Activated T-cell treated with anti-CD3 and anti-CD28 coated beads for 48 hours (primary cell): ENCODE results near the gene EFCAB11.

Experiments used
- DNase-seq: peaks from one replicate; pipeline ENCODE4 v3.0.0-alpha.2; 2020; ENCODE audit warnings: low read depth

Gene EFCAB11

DNA sequence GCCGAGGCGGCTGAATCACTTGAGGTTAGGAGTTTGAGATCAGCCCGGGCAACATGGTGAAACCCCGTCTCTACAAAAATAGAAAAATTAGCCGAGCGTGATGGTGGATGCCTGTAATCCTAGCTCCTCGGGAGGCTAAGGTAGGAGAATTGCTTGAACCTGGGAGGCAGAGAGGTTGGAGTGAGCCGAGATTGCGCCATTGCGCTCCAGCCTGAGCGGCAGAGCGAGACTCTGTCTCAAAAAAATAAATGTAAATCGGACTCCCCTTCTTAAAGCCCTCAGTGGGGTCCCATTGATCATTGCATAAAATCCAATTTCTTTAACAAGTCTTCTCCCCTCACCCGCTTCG lies 2.1 kb upstream of the EFCAB11 start:
- no peak for DNase-seq

DNA sequence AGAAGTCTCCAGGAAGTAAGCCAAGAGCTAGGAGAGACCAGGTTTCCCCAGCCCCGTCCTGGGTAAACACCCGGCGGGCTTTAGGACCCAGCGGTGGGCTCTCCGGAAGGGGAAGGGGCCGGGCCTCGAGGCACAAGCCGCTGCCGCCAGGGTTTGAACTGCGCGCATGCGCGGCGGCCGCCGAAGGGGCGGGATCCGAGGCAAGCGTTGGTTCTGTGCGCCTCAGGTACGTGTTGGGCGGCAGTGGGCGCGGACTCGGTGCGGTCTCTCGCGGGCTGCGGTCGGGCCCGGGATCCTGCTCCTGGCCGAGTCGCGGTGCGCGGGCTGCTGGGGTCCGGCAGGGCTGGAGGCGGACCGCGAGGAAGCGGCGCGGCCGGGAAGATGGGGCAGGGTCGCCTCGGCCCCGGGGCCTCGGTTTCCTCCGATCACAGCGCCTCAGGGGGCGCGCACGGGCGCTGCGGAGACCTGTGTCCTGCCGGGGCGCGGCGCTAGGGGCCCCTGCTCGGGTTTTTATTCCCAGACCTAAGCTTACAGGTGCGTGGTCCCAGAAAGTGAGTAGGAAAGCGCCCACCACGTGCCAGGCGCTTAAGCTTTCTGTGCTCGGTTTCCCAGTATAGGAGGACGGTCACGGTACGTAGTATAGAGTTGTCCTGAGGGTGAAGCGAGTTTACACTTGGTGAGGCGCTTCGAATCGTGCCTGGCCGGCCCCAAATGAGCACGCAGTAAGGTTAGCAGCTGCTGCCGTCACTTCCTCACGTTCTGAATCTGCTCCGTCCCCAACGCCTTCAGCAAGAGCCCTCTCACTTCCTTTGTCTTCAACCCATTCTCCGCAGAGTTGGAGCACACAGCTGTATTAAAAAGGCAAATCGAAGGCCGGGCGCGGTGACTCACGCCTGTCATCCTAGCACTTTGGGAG lies 1.5 kb upstream of the EFCAB11 start, which contains the start of gene TDP1:
Gene TDP1 (plus strand): TSS at position 183 of the 916 bp plus-strand sequence. CDS start 7,188 bp downstream, outside the sequence.
- peak; percentile 95 for DNase-seq

DNA sequence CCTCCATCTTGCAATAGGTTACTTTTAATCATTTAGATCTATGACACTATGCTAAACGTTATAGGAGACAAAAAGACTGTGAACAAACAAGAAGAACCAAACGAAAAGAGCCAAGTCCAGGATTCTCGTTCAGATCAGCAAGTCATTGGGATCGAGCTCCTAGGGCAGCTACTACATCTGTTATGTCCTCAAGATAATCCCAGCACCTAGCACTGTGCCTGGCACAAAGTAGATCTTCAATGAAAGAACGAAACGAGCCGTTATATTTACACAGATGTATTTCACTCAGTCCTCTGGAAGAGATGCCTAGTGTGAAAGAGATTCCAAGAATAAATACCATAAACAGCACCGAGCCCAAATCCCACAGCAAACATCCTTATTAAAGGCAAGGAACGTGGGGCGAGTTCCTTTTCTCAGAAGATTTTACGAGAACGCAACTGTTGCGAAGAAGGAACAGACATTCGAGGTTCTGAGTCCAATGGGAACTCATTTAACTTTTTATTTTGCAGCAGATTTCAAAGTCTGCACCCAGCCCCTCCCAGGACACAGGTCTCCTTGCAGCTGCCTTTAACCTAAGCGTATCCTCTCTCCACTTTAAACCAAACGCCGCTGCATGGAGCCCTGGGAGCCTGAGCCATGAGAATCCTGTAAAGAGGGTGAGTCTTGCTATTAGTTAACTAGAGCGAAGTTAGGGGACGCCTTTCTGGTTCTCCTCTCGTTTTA lies 653 bp upstream of the EFCAB11 start:
- no peak for DNase-seq

DNA sequence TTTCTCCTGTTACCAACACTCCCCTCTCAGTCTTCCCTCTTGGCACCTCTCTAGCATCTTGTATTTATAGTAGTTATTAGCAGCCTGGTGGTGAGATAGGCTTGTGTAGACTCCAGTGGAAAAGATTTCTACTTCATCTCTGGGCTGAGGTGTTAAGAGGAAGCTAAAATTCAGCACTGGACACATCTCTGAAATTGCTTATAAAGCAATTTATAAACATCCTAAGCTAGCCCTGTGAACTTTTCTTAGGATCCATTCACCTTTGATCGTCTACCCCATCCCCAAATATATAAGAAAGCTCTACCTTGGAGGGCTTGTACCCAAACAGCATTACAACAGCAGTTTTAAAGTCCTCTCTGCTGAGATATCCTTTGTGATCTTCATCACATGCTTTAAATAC lies 928 bp downstream of the EFCAB11 start:
- DNase-seq: no peak

DNA sequence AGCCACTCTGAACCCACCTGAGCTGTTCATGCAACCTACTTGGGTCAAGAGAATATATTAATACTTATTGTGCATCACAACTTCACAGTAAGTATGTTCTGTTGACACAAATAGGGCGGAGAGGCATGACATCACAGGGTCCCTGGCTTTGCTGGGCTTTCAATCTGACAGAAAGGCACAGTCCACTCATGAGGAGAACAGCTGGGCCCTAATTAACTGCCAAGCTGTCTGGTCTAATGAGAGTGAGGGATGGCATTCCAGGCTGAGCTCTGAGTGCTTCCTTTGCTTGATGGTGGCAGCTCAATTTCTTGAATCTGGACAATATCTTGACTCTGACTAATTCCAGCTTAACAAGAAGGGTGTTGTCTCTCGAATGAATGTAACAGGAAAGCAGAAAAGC lies 2.0 kb downstream of the EFCAB11 start:
- no peak for DNase-seq

DNA sequence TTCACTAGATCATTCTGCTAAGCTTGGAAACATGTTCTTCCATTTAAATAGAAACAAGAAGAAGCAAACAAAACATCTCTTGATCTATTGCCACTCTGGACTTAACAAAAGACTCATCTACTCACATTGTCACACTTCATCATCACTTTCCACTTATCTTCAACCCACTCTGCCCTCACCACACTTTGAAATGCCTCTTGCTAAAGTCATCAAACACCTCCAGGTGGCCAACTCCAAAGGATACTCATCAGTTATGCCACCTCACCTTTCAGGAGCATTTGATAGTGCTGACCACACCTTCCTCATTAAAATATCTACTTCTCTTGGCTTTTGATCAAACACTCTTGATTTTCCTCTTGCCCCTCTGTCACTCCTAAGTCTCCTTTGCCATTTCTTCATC lies 7.2 kb downstream of the EFCAB11 start:
- DNase-seq: no peak

DNA sequence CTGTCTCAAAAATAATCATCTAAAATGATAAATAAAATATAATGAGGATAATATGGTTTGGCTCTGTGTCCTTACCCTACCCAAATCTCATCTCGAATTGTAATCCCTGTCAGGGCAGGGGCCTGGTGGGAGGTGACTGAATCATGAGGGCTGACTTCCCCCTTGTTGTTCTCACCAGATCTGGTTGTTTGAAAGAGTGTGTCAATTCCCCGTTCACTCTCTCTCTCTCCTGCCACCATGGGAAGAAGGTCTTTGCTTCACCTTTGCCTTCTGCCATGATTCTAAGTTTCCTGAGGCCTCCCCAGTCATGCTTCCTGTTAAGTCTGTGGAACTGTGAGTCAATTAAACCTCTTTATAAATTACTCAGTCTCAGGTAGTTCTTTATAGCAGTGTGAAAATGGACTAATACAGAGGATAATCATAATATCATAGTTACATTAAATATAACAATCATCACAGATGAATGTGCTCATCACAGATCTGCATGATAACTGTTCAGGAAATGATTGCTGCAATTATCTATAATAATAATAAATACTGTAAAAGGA lies 12.6 kb downstream of the EFCAB11 start:
- no peak for DNase-seq

DNA sequence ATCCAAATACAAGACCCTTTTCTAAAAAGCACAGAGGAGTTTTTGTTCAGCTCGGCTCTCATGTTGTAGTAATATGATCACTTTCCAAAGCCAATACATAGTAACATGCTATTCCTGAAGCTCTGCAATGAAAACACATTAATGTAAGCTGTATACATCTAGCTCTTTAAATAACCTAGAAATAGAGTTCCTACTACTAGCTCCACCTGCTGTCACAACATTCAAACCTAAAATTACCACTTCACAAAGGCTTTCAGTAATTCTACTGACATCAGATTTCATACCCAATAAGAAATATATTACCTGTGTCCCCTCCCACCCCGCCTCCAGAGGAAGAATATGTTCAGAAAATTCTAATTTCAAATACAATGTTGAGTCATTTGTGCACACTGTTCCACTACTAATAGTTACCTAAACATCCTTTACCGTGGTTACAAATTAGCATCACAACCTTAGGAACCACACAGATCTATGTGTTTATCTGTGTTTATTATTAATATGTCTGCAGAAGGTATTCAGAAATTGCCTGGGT lies 17.8 kb downstream of the EFCAB11 start:
- no peak for DNase-seq

DNA sequence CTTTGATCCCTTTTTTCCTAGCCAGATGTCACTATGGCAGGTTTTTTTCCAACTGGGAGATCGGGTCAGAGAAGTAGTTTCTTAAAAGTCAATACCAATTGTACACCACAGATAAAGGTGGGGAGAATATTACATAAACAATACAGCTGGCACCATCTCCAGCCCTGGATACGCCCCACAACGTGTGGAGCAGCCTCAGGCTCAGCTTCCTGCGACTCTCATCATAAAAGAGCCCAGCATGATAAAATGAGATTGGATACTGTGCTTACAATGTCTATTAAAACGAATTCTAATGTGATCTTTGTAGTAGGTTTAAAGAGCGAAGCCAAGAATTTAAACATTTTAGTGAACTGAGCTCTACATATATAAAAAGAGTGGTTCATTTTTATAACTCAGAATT lies 21.5 kb downstream of the EFCAB11 start:
- DNase-seq: no peak

DNA sequence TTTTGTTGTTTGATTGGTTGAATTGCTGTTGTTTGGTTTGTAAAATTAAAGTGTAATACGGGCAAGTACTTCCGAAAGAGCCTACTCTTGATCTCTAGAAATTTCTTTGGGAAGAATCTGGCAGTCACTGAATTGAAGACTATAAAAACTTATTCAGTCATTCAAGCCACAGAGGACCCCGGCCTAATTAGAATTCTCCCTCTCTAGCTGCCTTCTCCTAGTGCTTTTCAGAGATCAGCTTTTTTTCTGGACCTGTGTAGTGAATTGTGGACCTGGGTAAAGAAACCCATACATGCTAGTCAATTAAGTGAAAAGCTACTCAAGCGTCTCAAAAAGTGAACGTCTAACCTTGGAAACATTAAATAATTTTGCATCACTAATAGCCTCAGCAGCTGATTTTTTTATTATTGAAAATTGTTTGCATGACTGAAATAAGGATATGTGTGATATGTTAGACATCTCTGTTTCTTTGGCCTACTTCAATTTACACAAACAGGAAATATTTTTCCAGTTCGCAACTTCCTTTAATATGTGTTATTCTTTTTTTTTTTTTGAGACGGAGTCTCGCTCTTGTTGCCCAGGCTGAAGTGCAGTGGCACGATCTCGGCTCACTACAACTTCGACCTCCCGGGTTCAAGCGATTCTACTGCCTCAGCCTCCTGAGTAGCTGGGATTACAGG lies 27.2 kb downstream of the EFCAB11 start:
- DNase-seq: no peak

DNA sequence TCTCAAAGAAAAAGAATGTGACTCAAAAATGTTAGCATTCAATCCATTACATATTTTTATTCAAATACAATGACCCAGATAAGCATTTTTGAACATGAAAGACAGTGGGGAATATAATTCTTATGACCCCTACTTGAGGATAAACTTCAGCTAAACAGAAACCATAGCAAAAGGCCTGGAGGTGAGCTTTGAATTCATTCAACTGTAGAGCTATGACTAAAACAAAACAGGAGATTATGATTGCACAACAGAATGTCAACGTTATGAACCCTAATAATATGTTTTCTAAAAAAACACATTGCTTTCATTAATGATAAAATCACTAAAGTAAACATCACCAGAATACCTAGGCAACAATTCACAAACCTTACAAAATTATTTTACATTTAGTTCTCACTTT lies 27.8 kb downstream of the EFCAB11 start:
- no peak for DNase-seq

DNA sequence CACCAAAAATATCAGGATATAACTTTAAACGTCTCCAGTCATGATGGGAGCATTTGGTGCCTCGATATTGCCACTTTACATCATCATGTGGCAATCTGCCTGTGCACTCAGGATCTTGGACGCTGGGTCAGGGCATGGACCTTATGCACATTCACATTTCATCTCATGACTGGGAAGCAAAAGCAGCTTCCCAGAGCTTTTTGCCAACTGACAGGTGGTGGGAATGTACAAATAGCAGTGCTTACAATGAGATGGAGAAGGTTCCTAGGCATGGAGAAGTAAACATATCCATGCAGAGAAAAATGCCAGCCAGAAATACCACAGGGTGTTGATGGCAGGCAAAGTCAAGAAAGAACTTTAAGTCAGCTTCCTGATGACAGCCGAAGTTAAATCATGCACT lies 30.3 kb downstream of the EFCAB11 start:
- no peak for DNase-seq

DNA sequence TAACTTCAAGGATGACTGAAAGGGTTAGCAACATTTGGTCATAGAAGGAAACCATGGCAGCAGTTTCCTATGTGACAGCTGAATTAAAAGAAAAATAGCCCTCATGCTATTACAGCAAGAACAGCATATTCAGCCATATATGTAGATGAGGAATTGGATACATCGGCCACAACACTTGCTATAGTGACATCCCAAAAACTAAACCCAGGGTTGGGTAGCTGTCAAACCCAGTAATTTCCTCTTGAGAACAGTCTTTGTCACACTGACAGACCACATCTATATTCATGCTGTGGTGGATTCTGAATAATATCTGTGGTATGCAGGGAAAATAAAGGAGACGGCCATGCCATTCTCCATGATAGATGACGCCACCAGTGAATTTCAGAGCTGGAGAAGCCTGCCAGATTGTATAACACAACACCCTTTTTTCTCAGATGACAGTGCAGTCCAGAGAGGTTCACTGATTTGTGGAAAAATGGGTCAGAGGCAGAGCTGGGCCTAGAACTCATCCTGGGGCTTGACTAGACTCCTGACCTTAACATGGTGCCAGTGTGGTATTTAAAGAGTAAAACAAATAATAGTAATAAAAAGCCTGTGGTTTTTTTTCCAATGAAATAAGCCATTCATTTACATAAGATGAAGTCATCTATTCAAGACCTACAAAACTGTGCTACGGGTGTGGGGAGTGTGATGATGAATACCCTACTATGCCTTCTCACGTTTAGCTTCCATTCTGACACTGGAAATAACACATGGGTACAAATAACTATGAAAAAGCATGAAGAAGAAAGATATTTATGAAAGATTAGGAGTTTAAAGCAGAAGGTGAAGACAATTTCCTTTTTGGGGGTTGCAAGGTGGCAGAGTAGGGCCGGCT lies 32.3 kb downstream of the EFCAB11 start:
- no peak for DNase-seq

DNA sequence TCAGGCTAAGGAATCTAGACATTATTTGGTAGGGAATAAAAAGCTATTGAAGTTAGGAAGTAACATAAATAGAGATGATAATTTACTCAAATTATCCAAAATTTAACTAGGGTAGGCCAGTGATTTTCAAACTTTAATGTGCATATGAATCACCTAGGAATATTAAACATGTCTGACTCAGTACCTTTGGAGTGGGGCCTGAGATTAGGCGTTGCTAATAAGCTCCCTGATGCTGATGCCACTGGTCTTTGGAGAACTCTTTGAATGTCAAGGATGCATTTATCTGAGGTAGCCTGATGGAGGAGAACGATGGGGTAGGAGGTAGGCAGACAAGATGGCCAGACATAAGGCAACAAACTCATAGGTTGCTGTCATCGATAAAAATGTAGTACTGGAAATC lies 33.2 kb downstream of the EFCAB11 start:
- no peak for DNase-seq

DNA sequence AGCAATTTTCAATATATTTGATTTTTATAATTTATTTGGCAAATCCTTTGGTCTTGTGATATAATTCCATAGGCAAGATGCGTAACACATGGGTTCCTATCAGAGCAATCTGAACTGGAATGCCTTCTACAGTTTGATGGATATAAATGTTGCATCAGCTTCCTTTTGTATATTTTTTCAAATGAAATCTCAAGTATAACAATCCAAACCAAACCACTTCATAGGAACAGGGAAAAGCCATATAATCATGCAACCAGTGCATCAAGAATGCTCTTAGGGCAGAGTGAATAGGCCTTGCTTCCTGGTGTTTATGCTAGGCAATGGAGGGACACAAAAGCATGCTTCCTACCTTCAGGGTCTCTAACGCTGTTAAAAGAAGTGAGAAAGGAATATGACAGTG lies 34.5 kb downstream of the EFCAB11 start:
- DNase-seq: no peak

DNA sequence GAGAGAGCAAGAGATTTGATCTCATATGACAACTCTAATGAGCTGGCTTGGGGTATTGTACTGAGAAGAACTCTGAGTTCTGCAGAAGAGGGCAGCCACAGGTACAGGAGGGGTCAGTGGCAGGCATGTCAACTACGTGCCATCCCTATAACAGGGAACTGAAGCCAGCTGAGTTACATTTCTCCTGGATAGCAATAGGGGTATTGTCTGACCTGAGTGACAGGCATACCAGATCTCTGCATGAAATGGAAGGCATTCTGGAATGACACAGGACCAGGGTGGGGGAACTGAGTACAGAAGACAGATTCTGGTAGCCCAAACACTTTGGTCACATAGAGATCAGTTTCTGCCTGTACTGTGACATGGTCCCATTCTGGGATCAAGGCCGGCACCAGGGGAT lies 35.8 kb downstream of the EFCAB11 start:
- DNase-seq: no peak

DNA sequence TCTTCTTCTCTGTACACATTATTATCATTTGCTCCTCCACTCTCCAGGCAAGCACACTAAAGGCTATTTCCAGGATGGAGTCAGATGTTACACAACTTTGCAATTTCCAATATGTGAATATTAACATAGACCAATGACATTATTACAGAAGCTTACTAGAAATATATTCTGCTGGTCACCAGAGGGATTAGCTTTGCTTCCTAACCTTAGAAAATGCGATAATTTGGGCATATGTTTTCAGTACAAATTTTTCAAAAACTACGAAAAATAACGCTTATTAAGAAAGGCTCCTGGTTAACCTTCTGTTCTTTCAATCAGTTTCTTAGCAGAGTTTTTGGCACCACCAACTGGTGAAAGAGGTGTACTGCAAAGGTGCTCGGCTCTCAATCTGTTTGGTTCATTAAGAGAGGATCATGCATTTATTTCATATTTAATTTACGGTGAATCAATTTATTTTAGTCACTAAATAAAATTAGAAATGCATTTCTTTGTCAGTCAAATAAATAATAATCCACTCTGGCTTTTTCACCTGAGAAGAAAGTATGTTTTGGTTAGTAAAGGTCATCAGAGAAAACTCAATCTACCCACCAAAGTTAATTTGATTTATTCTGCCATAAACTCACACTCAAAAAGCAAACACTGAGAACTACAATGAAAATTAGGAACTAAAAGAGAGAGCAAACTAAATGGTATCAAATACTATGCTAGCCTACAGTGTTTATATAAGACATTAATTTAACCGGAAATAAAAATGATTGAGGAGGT lies 39.2 kb downstream of the EFCAB11 start:
- peak; percentile 34 for DNase-seq

DNA sequence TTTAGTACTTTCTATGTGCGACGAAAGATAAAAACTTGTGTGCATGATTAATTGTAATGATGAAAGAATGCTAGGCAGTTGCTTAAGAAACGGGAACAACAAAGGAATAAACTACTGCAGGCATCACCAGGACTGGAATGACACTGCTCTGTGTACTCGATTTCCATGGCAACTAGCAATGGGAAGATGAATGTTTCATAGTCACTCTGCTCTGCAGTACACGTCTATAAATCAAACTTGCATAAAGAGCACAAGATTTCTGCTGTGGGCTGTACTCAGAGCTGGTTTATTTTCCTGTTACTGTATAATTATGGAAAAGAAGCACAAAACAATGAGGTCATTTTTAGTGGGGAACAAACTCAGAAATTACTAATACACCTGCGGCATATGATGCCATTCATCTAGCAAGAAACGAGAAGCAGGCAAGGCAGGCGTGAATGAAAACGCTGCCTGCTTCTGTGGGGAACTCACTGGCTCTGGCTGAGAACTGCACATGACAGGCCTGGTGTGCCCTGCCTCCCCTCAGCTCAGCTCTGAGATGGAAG lies 41.8 kb downstream of the EFCAB11 start:
- DNase-seq: no peak

DNA sequence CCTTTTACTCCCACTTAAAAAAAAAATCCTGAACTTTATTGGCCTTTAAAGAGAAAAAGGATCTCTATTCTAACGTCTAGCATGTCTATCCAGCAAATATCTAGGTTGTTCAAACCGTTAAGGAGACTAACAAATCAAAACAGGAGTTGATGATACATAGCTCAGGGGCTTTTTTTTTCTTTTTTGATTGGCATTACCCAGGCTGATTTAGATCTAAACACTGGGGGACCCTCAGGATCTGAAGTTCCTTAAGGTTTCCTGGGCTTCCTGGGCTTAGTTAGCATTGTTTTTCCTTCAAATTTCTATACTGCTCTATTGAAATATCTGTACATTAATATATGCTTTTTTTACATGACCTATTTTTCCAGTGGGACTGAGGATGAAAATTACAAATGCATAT lies 42.3 kb downstream of the EFCAB11 start:
- DNase-seq: no peak
